HG03039 (cell line): ENCODE results near the gene NBEAL2.
A peak's percentile ranks its signal among the peaks of the same experiment; 100 is the strongest.

Experiments
- ATAC-seq: cut with Tn5 transposase; IDR thresholded peaks from one replicate; pipeline ENCODE4 v1.9.1; 2021; ENCODE audit warnings: mild to moderate bottlenecking, moderate library complexity; ENCODE audit not compliant: unreplicated experiment

The NBEAL2 gene

DNA sequence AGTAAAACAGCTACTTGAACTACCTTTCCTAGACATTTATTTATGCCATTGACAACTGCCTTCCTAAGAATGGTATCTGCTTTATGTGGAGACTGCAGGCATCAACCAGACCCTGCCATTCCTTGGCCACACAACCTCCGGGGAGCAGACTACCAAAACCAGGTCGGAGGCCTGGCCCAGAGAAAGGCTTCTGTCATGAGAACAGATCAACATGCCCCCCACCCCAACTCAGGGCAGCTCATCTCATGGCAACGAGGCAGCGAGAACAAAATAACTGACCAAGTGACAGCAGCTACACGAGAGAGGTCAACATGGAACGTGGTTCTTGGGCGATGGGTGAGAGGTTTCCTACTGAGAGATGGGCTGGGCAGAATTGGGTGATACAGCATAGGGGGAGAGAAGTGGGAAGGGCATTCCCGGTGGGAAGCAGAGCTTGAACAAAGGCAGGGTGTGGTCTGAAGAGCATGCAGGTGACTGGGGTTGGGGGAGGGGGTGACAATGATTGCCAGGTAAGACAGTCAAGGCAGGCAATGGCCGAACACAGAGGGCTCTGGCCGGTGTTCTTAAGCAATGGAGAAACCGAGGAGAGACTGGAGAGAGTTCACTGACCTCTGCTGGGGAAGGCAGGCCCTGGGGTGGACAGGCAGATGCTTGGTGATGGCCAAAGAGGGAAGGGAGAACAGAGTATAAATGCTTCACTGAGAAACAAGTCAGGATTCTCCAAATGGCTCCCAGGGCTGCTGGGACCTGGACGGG lies 36.8 kb upstream of the NBEAL2 start:
- no peak for ATAC-seq

- no peak for ATAC-seq
Measured at GRCh38 chr3:46943237-46944187, 36.0 kb upstream of the NBEAL2 start.

DNA sequence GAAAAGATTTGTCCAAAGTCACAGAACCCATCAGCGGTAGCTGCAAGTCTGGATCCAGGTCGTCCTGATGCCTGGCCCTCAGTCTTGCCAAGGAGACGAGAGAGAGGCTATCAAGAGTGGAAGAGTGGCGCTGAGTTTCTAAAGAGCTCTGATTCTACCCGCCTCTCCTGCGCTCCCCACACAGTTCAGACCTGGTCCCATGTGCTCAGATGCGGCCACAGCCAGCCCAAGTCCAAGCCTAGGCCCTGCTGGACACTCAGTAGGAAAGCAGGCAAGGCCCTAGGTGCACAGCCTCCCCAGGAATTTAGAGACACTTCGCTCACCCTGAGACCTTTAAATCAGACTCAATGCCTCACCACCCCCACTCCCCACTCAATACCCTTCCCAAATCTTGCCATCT lies 35.3 kb upstream of the NBEAL2 start:
- no peak for ATAC-seq

DNA sequence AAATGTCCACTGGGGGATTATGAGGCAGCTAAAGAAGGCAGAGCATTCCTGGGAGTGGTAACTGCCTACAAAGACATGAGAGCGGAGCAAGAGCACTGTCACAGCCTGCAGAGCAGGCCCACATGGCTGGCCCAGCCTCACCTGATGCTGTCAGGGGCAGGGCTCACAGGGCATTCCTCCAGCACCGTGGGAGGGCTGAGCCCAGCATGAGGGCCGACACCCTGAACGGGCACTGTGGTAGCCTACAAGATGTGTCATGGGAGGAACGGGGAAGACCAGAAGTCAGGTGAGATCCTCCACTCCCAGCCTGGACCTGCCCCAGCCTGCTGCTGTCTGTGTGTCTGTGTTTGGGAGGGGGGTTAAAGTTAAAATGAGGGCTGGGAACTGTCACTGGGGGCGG lies 33.0 kb upstream of the NBEAL2 start:
- no peak for ATAC-seq

DNA sequence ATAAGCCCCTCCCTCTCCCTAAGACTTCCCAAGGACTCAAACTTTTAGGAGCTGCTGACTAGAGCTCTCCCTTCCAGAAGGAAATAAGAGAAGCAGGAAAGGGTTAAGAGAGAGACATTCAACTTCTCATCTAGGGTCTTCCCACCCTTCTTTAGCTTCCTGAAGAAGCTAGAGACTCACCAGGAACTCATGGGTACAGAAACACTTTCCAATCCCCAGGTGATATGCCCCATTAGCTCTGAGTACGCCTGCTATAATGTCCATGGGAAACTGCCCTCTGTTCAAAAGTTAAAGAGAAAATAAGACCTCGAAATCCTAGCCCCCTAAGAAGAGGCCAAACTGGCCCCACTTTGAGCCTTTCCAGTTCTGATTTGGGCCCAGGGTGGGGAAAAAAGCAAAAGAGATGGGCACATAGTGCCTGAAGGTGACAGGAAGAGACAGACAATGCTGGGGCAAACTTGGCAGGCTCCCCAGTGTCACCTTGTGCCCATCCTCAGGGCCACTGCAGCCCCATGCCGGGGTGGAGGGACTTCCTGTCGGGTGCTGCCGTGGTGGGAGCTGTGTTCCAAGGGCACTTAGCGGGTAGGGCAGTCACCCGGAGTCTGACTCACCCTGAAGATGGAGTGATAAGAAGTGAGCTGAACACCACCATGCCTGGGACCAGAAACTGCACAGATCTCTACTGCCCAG lies 32.5 kb upstream of the NBEAL2 start:
- ATAC-seq: no peak

DNA sequence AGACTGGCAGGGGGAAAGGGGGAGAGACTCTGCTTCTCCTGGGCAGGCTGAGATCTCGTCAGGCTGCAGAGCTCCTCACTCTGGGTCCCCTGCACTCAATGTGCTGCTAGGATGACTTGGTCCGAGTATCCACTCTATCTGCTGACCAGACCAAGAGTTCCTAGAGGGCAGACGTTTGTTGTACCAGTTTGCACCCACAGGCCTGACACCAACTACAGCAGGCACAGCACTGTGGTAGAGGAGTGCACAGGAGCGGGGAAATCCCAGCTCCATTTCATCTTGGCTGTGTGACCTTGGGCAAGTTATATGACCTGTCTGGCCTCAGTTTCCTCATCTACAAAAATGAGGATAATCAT lies 31.9 kb upstream of the NBEAL2 start:
- ATAC-seq: no peak

DNA sequence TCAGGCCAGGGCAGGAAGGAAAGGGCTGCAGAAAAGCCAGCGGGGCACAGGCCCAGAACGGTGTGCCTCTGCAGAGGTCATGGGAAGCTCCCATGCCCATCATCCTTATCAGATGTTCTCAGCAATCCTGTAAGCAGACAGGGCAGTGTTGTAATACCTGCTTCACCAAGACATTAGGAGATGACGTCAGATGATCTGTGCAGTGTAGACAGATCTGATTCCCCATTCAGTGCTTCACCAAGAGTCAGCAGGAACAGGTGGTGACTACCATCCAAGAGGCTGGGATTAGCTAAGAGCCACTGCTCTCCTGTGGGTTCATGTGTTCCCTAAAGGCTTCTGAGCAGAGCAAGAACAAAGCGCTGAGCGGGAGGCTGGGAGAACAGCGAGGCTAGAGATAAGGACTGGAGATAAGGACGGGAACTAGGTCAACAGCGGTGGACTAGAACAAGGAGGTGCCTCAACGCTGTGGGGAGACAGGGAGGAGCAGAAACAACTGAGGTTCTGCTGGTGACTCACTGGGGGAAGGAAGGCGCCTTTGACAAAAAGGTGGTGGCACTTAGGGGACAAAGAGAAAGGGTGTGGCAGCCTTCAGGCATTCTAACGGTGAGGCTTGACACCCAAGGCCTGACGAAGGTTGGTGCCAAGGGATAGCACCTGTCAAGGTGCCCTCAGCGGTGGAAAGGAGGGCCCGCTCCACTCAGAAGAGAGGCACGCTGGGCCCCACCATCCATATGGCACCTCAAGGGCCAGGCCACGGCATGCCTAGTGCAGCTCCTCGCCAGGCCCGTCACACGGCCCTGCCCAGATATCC lies 31.3 kb upstream of the NBEAL2 start:
- ATAC-seq: no peak

DNA sequence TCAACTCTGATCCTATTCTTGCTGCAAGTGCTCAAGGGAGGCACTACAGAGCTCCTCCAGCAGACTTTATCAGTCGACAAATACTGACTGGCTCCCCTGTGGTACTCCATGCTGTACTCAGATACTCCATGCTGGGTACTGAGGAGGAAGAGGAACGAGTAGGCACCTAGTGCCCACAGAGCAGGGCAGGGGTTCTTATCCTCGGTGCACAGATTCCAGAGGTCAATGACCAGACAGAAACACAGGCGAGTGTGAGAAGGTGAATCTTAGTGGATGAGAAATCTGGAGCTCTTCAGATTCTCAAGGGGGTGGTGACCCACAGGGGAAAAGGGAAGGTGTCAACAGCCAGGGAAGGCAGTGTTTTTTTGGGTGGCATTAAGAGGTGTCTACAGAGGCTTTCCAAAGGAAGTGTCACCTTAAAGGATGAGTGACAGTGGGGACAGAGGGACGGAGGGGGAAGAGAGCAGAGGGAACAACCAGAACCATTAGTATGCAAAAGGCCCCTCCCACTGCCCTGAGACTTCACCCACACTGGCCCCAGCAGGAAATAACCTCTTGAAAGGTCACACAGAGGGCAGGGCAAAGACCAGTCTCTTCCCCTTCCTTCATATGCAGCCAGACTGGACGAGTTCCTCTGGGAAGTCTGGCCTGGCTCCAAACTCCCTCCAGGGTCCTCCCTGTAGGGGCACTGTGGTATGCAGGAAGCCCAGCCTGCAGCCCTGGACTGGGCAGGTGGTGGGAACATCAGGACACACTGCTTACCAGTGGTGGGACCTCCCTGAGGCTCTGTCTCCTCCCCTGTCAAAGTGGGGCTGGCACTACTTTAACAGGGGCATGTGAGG lies 30.4 kb upstream of the NBEAL2 start:
- ATAC-seq: peak; percentile 41

DNA sequence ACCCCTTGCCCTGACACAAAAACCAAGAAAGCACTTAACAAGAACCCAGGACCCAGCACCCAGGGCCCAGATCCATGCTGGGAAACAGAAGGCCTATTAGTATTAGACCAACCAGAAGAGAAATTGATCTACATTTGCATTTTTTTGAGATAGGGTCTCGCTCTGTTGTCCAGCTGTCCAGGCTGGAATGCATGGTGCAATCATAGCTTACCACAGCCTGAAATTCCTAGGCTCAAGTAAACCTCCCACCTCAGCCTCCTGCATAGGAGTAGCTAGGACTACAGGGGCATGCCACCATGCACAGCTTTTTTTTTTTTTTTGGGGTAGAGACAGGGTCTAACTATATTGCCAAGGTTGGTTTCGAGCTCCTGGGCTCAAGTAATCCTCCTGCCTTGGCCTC lies 29.3 kb upstream of the NBEAL2 start:
- no peak for ATAC-seq

- no peak for ATAC-seq
Measured at GRCh38 chr3:46950650-46951241, 28.7 kb upstream of the NBEAL2 start.

DNA sequence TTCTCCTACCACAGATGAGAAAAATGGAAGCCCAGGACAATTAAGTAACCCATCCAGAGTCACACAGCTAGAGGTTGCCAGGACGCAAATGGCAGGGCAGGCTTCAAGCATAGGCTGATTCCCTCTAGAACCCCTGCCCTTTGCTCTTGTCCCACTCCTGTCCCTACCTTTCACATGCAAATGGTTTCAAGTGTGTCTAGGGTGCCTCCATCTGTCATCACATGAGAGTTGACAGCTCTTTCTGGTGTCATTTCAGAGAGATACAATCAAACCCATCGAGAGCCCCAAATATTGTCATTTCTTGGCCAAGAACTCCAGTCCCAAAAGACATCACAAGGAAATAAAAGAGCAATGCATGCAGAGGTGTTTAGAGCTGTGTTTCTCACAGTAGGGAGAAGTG lies 26.7 kb upstream of the NBEAL2 start:
- ATAC-seq: no peak

DNA sequence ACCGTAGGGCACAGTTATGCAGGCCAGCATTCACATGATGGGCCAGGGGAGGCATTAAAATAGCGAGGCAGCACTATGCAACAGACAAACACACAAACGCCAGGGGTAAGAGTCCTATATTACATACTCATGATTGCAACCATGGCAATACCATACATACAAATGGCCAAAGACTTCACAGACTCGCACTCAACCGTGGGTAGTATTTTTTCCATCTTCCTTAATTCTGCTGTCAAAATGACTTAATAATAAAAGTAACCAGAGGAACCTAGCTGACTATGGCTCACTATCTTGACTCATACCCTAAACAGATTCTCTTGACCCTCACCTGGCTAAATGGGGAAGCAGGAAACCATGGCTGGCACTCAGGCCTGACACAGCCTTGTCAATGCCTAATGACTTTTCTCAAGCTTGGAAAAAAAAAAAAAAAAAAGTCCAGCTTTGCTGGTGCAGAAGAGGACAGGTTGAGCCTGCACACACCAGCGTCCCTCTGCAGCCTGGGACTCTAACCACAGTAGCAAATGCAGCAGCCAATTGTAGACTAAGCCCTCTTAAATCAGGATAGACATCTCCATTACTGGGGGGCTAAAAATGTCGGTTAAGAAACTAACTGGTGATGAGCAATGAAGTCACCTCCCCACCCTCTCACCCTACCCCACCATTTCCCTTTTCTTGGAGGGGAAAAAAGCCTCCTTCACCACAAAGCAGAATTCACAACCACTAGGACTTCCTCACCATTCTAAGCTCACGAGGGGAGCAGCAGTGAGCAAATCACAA lies 26.0 kb upstream of the NBEAL2 start:
- no peak for ATAC-seq

GRCh38 chr3:46954178-46954577 lies 25.3 kb upstream of the NBEAL2 start:
- ATAC-seq: no peak

- no peak for ATAC-seq
Measured at GRCh38 chr3:46955157-46955556, 24.3 kb upstream of the NBEAL2 start.

GRCh38 chr3:46955801-46956259 lies 23.6 kb upstream of the NBEAL2 start:
- no peak for ATAC-seq

- ATAC-seq: no peak
Measured at GRCh38 chr3:46957092-46957820, 22.2 kb upstream of the NBEAL2 start.

- ATAC-seq: no peak
Measured at GRCh38 chr3:46958467-46959160, 20.9 kb upstream of the NBEAL2 start.
